GM19452 (cell line): ENCODE measurements around the gene DFFB.

Experiments used
- ATAC-seq: cut with Tn5 transposase; IDR thresholded peaks from one replicate; pipeline ENCODE4 v1.9.1; 2021; ENCODE audit not compliant: unreplicated experiment

The DFFB gene

GRCh38 chr1:3894626-3895278 is 37.5 kb downstream of the DFFB start:
- no peak for ATAC-seq

GRCh38 chr1:3895279-3895950 is 38.1 kb downstream of the DFFB start:
- ATAC-seq = no peak

GRCh38 chr1:3895951-3896325 is 38.7 kb downstream of the DFFB start:
- ATAC-seq = no peak

- no peak for ATAC-seq
Observed at GRCh38 chr1:3896396-3897000, 39.2 kb downstream of the DFFB start.

- ATAC-seq = no peak
Observed at GRCh38 chr1:3898475-3898735, 41.1 kb downstream of the DFFB start.

- no peak for ATAC-seq
Observed at GRCh38 chr1:3898994-3899753, 41.9 kb downstream of the DFFB start.

- no peak for ATAC-seq
Observed at GRCh38 chr1:3899754-3900149, 42.5 kb downstream of the DFFB start.

GRCh38 chr1:3900150-3900968 is 43.1 kb downstream of the DFFB start, which contains the start of gene C1orf174:
Gene C1orf174, minus strand, starts transcription at chr1:3900272. Its CDS starts 86 bp downstream, at chr1:3900186.
- peak; percentile 64 for ATAC-seq

- peak; percentile 48 for ATAC-seq
Observed at GRCh38 chr1:3900969-3901529, 43.8 kb downstream of the DFFB start.

GRCh38 chr1:3902111-3902511 is 44.8 kb downstream of the DFFB start:
- ATAC-seq = no peak

- no peak for ATAC-seq
Observed at GRCh38 chr1:3902571-3903091, 45.4 kb downstream of the DFFB start.

- no peak for ATAC-seq
Observed at GRCh38 chr1:3903141-3904005, 46.1 kb downstream of the DFFB start.

- no peak for ATAC-seq
Observed at GRCh38 chr1:3904006-3904842, 46.9 kb downstream of the DFFB start.

GRCh38 chr1:3904843-3905185 is 47.5 kb downstream of the DFFB start:
- no peak for ATAC-seq

- ATAC-seq = no peak
Observed at GRCh38 chr1:3905266-3905952, 48.1 kb downstream of the DFFB start.

- ATAC-seq = no peak
Observed at GRCh38 chr1:3905953-3906671, 48.8 kb downstream of the DFFB start.

- no peak for ATAC-seq
Observed at GRCh38 chr1:3906672-3907020, 49.4 kb downstream of the DFFB start.
